HG03196 (cell line): ENCODE measurements around the gene DAB1.
"Not testable (repeated sequence)": the region's sequence is repeated elsewhere in the genome, so short reads cannot be mapped to it uniquely, and the experiment has no call there.

Experiments
- ATAC-seq: cut with Tn5 transposase; IDR thresholded peaks from one replicate; pipeline ENCODE4 v1.9.1; 2021; ENCODE audit not compliant: unreplicated experiment

Gene DAB1

DNA sequence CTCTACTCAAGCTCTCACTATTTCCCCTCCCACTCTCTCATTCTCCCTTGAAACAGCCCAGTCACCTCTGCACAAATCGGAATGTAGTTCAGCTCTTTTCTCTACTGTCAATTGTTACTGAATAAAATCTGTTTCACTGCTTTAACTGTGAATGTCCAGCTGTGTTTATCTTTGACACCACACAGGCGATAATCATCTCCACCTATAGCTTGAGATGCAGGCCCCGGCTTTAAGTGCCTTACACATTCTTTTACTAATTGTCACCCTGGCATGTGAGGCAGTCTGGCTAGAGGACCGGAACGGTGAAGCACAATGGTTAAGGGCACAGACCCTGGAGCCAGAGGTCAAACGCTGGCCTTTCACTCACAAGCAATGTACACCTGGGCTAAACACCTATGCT, 335.2 kb downstream of the DAB1 start:
- ATAC-seq: no peak

DNA sequence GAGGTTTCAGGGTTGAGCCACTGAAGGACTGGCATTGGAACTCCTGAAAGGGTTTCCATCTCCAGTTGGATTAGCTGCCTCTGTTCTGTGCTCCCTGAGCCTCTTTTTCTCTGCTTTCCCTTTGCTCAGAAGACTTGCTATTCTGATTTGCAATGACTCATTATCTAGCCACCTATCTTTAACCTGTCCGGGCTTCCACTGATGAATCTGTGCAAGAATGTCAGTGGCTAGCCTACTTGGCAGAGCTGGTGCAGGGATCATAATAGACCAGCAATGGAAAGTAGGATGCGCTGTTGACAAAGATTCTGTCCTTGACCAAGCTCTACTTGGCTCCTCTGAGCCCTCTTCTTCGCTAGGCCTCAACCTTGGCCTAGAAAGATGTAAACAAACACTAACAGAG, 336.2 kb downstream of the DAB1 start:
- ATAC-seq: not testable (repeated sequence)

DNA sequence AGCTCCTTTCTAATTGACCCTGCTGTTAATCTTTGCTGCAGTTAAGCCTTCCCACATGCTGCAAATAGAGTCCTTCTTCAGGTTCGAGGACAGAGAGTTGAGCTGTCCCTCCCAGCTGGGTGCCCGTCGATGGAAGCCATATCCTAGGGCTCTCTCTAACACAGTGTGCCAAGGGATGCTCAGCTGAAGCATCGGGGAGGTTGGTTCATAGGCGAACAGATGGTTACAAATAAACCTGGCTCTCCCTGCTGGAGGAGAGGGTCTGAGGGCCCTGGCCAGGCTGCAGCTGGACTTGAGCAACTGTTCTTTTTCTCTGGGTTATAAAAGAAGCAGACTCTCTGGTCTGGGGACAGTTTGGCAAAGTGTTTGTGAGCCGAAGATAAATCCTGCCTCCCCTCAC, 337.7 kb downstream of the DAB1 start:
- no peak for ATAC-seq

DNA sequence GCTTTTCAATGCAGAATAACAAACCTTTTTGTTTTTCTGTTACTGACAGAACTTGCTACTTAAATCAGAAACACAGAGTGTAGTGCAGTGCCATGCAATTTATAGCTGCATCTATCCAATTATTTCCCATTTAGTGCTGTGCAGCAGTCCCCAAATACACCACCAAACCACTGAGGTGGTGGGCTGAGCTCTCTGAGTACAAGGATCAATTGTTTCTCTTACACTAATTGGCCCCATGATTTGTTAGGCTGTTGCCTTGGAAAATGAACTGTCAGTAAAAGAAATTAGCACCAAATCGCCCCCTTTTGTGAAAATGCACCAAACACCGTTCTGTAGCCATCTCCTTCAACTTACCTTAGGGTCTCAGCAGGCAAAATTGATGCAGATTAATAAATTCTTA, 339.2 kb downstream of the DAB1 start:
- ATAC-seq: no peak

DNA sequence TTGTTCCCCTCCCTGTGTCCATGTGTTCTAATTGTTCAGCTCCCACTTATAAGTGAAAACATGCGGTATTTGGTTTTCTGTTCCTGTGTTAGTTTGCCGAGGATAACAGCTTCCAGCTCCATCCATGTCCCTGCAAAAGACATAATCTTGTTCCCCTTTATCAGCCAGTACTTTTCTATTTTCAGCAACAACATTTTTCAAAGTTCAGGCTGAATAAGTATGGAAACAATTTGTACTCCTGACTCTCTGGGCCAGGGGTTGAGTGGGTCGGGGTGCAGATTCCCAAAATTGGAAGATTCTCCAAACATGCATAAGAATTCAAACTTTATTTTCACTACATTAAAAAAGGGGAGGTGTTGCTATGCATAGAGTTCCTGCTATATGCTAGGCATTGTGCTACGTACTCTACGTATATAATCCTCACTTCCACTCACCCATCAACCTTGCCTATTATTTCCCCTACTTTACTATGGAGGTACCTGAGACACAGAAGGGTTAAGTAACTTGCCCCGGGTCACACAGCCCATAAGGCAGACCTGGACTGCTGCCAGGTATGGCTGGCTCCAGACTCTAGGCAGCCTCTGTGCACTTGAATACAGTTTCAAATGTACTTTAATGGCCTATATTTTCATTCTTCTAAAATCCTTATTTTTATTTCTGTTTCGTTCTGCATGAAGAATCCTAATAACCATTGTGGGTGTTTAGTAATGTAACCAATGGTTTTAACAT, 341.0 kb downstream of the DAB1 start:
- ATAC-seq: no peak

DNA sequence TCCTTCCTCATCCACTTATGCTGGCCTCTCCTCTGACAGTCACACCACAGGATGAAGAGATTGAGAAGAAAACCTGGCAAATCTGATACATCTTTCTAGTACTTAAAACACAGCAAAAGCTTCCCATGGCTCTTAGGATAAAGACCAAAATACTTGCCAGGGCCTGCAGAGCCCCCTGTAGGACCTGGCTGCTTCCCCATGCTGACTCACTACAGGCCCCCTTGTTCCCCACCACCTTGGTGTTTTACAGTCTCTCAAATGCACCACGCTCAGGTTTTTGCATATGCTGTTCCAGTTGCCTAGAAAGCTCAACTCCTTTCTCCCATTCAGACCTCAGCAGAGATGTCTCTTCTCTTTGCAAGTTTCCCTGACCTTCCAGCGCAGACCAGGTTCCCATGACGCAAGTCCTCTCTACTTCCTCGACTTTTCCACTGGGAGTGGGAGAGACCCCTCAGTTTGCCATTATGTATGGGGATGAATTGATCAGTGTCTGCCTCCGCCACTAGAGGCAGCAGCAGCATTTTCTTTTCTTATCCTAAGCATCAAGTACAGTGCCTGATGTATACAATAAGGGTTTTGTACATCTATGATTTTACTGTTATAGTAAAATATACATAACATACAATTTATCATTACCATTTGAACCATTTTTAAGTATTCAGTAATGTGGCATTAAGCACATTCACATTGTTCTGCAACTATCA, 344.3 kb downstream of the DAB1 start:
- no peak for ATAC-seq

DNA sequence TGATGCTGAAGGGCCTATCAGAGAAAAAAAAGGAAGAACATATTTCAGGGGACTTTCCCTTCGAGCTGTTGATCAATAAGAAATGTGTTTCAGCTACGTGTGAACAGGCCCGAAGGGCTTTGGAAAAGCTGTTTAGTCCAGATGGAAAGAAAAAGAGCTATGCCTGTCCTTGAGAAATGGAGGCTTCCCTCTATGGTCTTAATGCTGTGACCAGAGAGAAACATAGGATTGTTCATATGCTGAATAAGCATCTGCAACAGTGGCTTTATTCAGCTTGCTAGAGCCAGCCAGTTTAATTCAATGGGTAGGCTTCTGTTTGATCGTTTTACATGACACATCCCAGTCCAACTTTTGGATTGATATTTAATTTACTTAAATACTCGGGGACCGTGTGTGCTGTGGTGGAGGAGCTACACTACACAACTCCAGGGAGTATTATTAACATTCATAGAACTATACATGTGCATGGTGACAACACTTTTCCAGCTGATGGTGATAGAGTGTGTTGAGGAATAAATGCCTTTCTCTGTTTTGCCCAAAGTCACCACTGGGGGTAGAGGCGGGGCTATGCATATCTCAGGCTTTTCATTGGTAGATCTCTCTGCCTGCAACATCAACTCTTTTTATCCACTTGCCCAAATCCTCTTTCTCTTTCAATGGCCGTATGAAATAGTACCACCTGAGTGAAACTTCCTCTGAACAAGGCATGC, 351.3 kb downstream of the DAB1 start:
- peak; percentile 61 for ATAC-seq

DNA sequence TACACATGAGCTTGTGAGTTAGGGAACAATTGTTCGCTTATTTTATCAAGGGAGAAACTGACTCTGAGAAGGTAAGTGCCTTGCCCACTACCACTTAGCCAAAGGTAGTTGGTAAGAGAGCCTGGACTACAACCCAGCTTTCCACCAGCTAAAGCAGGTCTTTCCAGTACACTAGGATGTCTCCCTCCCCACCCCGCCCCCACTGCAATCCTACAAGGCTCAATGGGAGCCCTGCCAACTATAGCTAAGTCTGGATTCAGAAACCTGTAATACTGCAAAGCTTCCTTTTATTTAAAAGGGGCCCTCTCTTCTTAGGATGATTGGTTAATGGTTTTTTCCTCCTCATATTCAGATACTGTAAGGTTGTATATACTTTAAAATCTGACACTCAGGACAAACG, 356.0 kb downstream of the DAB1 start:
- no peak for ATAC-seq

DNA sequence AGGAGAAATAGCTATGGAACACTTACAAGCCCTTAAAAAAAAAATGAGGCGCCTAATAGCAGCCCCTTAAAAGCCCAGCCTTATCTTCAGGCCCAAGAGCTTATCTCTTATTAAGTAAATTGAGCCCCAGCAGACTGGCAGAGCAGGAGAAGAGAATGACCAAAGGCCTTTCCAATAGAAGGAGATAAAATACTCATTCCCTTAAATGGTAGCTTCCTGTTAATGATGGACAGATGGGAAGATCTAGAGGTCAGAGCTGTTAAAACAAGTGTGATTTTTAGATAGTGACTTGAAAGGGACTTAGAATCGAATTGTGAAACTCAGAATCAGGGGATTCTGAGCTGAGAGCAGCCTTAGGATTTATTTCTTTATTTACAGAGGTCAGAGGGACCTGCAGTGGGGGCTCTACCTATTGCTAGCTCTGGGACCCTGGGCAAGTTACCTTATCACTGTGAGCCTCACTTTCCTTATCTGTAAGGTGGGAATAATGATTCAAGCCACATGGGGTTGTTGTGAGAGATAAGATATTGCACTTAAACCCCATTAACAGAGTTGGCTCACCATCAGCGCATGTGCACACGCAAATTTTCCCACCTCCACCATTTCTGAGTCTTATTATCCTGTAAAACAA, 356.8 kb downstream of the DAB1 start:
- ATAC-seq: no peak

DNA sequence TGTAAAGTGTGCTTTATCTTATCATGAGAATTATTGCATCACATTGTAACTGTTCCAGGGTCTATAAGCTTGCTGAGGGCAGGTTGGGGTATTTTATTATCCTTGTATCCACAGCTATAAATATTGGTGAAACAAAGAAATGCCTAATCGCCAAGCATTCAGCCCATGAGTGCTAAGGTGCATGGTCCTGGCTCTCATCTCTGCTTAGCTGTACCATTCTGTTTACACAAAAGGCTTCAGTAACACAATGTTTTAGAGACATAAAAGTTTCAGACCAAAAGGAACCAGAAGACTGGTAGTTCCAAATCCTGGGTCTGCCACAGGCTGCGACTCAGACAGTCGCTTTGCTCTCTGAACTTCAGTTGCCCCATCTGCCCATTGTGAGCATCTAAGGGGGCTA, 358.4 kb downstream of the DAB1 start:
- no peak for ATAC-seq

DNA sequence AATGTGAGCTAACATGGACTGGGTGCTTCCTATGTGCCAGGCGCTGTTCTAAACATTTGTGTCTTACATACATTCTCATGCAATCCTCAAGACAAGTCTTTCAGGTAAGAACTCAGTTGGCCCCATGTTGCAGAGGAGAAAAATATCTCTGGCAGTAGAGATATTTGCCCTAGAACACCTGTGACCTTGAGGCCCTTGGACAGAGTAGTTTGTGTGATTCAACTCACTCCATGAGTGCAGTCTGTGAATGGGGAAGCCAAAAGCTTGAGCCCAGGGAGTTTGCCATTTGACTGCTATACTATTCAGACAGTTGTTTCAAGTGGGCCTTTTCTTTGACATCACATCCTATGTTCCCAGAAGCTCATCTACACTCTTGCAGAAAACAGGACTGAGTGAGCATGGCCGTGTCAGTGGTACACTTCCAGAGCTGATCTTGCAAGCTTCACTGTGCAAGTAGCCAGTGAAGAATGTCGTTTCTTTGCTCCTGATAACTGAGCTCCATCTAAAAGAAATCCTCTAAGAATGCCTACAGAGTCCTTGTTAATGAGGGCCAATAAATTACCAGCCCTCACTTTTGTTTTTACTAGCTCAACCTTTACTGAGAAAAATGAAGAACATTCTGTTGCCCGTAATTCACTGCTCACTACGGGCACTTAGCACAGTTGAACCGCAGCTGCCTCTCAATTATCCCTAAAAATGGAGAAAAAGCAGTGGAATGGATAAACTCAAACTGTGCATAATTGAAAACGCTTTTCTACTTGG, 359.3 kb downstream of the DAB1 start:
- ATAC-seq: no peak

DNA sequence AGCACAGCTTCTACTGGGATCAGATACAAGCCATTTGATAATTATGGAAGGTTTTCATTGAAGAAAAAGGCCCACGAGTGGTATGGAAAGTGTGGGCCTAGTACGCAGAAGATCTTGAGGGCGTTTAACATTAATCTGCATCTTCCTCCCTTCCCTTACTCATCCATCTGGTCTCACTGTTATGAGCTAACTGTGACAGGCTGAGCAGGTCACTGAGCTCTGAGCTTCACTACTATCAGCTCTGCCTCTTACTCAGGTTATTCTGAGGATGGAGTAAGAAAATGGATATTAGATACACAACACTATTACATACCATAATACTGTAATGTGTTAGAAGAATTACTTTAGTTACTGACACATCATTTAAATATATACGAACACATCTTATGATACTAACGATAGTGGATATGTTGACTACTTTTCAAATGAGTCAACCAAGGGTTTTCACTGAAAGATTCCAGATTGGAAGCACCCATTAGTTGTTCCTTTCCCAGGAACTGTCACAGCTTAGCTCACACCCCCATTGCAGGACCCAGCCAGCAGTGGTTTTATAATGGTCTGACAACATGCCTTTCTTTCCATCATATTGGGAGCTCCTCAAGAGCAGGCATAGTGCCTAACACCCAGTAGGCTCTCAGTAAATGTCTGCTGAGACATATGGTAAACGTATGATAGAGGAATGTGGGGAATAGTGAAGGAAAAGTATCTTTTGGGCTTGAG, 360.3 kb downstream of the DAB1 start:
- no peak for ATAC-seq

DNA sequence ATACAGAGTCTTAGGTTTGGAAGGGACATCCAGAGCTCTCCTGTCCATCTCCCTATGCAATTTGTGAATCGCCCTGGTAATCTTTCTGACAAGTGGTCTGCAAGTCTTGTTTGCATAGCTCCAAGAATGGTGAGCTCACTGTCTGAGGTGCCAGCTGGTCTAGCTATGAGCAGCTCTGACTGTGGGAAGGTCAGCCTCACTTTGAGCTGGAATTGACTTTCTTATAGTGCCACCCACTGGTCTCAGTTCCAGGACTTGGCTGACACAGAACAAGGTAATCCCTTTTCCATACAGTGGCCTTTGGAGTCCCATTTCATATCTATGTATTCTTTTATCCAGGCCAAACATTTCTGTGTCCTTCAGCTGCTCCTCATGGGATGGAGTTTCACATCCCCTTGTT, 362.5 kb downstream of the DAB1 start:
- no peak for ATAC-seq

DNA sequence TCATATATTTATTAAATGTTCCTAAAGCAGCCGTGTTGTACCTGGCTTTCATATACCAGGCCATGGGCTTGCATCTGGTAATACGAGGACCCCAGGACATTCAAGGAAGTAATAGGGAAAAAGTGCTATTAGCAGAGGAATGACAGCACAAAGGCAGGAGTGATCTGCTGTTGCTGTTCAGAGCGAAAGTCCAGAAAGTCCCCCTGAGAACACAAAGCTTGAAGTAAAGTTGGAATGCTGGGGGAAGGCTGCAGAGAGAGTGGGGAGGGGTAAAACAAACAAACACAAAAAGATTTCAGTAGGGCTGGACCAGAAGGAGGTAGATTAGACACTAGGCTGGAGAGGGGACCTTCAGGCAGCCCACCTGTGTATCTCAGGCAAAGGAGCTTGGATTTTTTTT, 363.4 kb downstream of the DAB1 start:
- no peak for ATAC-seq

DNA sequence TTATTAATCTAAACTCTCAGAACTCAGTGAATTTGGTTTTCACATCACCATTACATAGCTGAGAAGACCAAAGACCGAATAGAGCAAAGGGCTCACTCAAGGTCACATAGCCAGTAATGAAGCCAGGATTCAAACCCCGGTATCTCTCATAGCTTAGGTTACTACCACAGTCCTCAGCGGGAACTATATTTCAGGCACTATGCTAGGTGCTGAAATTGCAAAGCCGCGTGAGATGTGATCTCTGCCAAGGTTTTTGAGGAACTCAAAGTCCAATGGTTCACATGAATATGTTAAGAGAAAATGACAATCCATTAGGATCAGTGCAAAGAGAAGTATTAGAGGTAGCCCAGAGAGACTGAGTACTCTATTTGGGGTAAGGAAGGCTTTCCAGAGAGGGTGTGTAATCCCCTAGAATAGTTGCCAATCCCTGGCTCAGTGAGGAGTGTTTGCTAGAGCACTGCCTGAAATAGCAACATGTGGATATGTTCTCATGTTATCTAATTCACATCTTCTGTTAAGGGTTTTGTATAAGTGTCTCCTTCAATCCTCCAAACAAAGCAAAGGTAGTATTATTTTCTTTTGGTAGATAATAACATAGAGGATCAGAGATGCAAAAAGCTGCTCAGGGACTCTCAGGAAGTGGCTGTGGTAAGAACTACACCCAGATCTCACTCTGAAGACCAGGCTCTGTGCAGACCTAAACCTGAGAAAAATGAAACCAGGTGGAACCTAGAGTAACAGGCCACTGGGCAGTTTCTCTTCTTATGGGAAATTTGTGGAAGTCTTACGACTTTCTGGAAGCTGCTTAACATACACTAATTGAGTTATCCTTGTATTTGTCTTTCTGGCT, 365.0 kb downstream of the DAB1 start:
- ATAC-seq: no peak

DNA sequence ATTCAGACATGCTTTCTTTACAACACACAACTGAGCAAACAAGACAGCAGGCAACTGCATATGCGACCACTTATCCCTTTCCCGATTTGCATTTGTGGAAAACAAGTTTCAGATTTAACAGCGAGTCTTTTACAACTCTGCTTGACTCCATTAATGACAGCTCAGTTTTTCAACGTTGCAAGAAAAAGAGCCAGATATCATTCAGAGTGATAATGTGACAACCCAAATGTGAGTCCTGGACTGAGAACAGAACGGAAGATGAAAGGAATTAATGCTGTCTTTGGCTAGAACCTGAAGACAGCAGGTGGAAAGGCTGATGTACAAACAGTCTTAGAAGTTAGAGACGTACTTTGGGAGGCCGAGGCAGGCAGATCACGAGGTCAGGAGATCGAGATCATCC, 375.0 kb downstream of the DAB1 start:
- ATAC-seq: no peak

DNA sequence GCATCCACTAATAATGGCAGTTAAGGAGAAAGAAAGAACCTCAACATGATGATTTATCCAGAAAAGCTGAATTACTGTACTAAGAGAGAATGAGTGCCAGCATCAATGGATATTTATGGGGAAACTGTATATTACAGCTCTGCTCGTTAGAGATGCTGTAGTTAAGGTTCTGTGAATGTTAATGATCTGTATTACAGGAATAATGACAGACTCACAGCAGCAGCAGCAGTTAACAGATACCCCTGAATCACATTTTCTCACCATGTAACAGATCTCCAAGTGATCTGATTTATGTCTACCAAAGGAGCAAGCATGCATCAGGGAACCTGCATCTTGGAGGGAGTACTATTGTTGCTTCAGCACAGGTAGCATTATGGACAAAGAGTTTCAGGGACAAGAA, 377.4 kb downstream of the DAB1 start:
- no peak for ATAC-seq

DNA sequence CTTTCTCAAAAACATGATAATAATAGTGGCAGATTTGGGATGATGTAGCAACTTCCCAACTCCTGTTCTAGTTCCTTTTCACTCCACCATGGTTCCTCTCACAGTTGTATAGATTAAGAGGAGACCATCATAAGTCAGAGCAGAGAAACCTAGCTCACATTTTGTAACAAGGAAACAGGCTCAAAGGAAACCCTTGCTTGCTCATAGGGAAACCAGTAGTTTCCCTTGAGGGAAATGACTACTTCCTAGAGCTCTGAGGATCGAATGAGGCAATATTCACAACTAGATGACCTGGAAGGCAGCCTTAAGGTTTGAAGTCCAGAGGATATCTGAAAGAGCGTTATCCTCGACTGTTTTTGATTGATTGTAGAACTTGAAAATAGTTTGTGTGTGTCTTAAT, 382.0 kb downstream of the DAB1 start:
- no peak for ATAC-seq

DNA sequence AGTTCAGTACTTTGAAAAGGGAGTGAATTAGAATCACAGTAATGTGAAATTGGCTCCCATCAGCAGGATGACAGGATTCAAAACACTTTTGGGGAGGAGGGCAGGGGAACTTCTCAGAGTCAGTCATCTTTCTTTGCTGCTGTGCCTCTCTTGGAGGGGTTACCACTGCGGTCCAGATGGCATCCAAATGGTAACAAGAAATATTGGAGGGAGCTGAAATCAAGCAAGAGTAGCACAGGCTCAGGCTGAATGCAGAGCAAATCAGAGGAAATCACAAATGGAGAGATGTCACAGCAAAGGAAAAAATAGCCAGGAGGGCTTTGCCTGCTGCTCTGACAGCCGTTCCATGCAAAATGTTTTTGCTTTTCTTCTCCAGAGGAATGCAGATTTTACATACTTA, 383.0 kb downstream of the DAB1 start:
- ATAC-seq: no peak
